GM12865 (cell line): ENCODE data around the gene COG6.

Experiments
- DNase-seq: peaks from one replicate; pipeline ENCODE4 v3.0.0; 2010; ENCODE audit warnings: low read depth
- H3K4me3 ChIP-seq: 2 replicates; pipeline ENCODE4 v1.5.1; 2011; ENCODE audit warnings: mild to moderate bottlenecking, low read depth, low read length, control low read depth
- TF ChIP-seq, protein P1 (sequence below): IDR thresholded peaks from 2 replicates; pipeline ENCODE4 v1.5.1; 2011; ENCODE audit warnings: low read length, control low read depth, low read depth, inconsistent platforms; ENCODE audit not compliant: insufficient read depth; ENCODE audit errors: missing control alignments

The COG6 gene

DNA sequence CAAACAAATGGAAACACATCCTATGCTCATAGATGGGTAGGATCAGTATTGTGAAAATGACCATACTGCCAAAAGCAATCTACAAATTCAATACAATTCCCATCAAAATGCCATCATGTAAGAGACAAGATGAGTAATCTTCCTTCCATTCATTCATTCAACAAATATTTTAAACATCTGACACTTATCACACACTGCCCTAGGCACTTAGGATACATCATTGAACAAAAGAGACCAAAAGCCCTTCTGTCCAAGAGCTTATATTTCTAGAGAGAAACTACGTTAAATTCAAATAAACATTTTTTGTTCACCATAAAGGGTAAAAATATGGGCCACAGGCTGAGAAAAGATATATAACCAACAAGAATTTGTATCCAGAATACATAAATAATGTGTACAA lies 32.0 kb upstream of the COG6 start:
- TF ChIP-seq, protein P1, sequence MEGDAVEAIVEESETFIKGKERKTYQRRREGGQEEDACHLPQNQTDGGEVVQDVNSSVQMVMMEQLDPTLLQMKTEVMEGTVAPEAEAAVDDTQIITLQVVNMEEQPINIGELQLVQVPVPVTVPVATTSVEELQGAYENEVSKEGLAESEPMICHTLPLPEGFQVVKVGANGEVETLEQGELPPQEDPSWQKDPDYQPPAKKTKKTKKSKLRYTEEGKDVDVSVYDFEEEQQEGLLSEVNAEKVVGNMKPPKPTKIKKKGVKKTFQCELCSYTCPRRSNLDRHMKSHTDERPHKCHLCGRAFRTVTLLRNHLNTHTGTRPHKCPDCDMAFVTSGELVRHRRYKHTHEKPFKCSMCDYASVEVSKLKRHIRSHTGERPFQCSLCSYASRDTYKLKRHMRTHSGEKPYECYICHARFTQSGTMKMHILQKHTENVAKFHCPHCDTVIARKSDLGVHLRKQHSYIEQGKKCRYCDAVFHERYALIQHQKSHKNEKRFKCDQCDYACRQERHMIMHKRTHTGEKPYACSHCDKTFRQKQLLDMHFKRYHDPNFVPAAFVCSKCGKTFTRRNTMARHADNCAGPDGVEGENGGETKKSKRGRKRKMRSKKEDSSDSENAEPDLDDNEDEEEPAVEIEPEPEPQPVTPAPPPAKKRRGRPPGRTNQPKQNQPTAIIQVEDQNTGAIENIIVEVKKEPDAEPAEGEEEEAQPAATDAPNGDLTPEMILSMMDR = no peak
- H3K4me3 ChIP-seq = no peak overlapping the region
- DNase-seq = no peak

DNA sequence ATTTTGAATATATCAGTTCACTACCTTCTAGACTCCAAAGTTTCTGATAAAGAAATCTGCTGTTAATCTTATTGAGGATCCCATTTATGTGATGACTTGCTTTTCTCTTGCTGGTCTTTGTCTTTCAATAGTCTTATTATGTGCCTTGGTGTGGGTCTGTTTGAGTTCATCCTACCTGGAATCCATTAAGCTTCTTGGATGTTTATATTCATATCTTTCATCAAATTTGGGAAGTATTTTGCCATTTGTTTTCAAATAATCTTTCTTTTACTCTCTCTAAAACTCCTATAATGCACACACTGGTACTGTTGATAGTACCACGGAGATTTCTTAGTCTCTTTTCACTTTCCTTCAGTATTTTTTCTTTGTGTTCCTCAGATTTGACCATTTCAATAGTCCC lies 24.2 kb upstream of the COG6 start:
- DNase-seq = no peak
- TF ChIP-seq, protein P1 = no peak
- H3K4me3 ChIP-seq = no peak overlapping the region

DNA sequence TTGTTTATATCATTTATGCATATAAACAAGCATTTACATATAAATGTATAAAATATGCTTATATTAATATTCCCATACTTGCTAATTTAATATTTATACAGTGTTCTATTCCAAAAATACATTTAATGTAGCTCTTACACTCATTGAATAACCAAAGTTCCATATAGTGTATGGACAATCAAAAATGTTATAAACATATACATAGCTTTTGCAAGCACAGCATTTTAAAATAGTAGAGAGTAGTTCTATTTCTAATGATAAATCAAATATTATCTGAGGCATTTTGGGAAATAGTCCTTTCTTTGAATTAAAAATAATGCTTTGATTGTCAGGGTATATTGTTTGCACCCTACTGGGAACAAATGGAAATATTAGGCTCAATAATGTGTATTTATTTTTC lies 22.5 kb upstream of the COG6 start:
- TF ChIP-seq, protein P1 = no peak
- H3K4me3 ChIP-seq = no peak overlapping the region
- DNase-seq = no peak

DNA sequence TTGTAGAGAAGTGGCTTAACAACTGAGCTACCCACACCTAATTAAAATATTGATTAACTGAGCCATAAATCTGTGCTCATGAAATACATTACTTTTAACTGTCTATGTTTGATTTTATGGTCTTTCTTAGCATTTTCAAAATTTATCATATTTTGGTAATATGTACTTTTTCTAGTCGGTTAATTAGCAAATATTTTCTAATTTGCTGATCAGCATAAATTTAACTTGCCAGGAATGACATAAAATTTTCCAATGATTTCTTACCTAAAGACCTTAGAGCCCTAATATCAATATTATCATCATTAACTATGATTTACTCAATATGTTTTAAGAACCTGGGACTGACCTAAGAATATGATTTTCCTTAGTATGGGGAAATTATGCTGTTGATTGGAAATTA lies 19.9 kb upstream of the COG6 start:
- no peak overlapping the region for H3K4me3 ChIP-seq
- TF ChIP-seq, protein P1 = no peak
- DNase-seq = no peak

DNA sequence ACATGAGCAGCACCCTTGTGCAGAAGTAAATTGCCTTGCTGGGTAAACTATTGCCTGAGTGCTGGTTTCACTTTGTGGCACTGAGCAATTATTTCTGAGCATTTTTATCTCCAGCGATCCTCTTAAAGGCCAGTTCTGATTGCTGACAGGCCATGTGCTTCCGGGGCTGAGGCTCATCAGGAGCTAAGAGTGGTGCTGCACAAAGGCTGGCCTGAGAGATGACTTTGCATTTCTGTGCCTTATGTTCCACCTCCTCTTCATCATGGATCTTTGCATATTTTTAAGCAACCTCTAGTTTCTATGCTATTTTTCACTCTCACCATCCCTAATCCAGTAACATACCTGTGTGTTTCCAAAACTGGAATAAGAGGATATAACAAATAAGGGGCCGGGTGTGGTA lies 17.6 kb upstream of the COG6 start:
- DNase-seq = no peak
- TF ChIP-seq, protein P1 = no peak

DNA sequence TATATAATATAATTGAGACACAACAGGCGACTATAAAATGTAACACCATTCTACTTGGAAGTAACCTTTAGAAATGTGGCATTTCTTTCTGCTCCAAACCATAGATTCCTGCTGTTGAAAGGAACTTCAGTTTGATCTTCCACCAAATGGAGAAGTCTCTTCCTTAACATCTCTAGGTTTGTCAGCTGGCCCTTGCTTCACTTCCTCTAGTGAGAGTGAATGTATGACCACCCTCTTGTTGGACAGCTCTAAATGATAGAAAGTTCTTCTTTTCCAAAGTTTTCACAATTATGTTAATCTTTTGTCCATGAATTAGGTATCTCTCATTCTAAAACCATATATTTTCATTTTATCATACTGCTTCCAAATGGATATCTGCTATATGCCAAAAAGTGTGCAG lies 13.8 kb upstream of the COG6 start:
- TF ChIP-seq, protein P1 = no peak
- no peak overlapping the region for H3K4me3 ChIP-seq
- DNase-seq = no peak

More for the DNA sequence above, 17.6 kb upstream of the COG6 start:
- no peak overlapping the region for H3K4me3 ChIP-seq

DNA sequence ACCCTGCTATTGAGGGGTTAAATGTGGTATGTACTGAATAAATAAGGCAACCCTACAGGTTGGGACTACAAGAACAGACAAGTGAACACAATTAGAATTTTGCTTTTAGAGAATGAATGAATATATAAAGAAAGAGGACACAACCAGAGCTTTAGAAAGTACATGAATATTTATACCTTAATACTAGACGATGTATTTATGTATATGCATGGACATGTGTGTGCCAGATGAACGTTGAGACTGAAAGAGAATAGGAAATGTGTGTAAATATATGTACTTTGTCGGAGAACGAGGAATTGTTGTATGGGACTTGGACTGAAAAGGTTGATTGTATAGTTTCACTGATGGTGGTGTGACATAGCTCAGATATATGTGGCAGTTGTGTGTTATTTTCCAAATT lies 9.3 kb upstream of the COG6 start:
- TF ChIP-seq, protein P1 = no peak
- H3K4me3 ChIP-seq = no peak overlapping the region
- no peak for DNase-seq
